Karpas-422 (cell line): Measurements from ENCODE around the gene SSH2. TPM values are rescaled to one million over a fixed set of nuclear protein-coding genes. Genes with fewer than 3 reads are reported as not detected.

Experiments used
- DNase-seq: peaks from one replicate; pipeline ENCODE4 v3.0.0-alpha.2; 2015
- H2AFZ ChIP-seq: fragments of 200-600 bp; sonication (generic); 2 replicates; pipeline ENCODE4 v1.6.1; 2014; ENCODE audit warnings: antibody characterized with exemption, low read length, mixed read lengths
- H3K27ac ChIP-seq: fragments of 200-600 bp; sonication (generic); 2 replicates; pipeline ENCODE4 v1.5.1; 2014; ENCODE audit warnings: mild to moderate bottlenecking, low read length, moderate library complexity
- H3K27me3 ChIP-seq: fragments of 200-600 bp; sonication (generic); 2 replicates; pipeline ENCODE4 v1.6.1; 2014; ENCODE audit warnings: low read length, mixed read lengths
- H3K36me3 ChIP-seq: fragments of 200-600 bp; sonication (generic); 2 replicates; pipeline ENCODE4 v1.6.1; 2014; ENCODE audit warnings: low read length, mixed read lengths; ENCODE audit not compliant: insufficient read depth
- H3K4me1 ChIP-seq: fragments of 200-600 bp; sonication (generic); 2 replicates; pipeline ENCODE4 v1.6.1; 2014; ENCODE audit warnings: mild to moderate bottlenecking, low read length, mixed read lengths
- H3K4me2 ChIP-seq: fragments of 200-600 bp; sonication (generic); 2 replicates; pipeline ENCODE4 v1.6.1; 2014; ENCODE audit warnings: low read length, low read depth, mild to moderate bottlenecking; ENCODE audit not compliant: poor library complexity, severe bottlenecking
- H3K4me3 ChIP-seq: fragments of 200-600 bp; sonication (generic); 2 replicates; pipeline ENCODE4 v1.5.1; 2014; ENCODE audit warnings: mild to moderate bottlenecking, antibody characterized with exemption, low read length, mixed read lengths
- H3K79me2 ChIP-seq: fragments of 200-600 bp; sonication (generic); 2 replicates; pipeline ENCODE4 v1.6.1; 2014; ENCODE audit warnings: mild to moderate bottlenecking, low read length, mixed read lengths
- H3K9ac ChIP-seq: fragments of 200-600 bp; sonication (generic); 2 replicates; pipeline ENCODE4 v1.6.0; 2014; ENCODE audit warnings: low read length
- H3K9me2 ChIP-seq: fragments of 200-600 bp; sonication (generic), shearing (Covaris generic); replicated peaks from 2 replicates; pipeline ENCODE4 v1.6.0; 2014; ENCODE audit warnings: mild to moderate bottlenecking, low read length, moderate library complexity; ENCODE audit not compliant: insufficient read depth
- H3K9me3 ChIP-seq: fragments of 300-700, 200-600 bp; sonication (generic); 2 replicates; pipeline ENCODE4 v1.6.1; 2014; ENCODE audit warnings: low read length, mixed read lengths
- H4K20me1 ChIP-seq: fragments of 200-600 bp; sonication (generic); 2 replicates; pipeline ENCODE4 v1.6.1; 2014; ENCODE audit warnings: mild to moderate bottlenecking, antibody characterized with exemption, low read length, low read depth; ENCODE audit not compliant: insufficient read depth
- total RNA-seq: library from RNA; depleted of rRNA; stranded (reverse); fragments of >200 nt; shearing (Covaris generic); gene quantifications from 2 replicates; pipeline ENCODE4 v1.2.3, GENCODE V29; 2014; ENCODE audit warnings: low replicate concordance

SSH2 gene
- total RNA-seq, 1 experiment from 2014 or later: 53.9 TPM

DNA sequence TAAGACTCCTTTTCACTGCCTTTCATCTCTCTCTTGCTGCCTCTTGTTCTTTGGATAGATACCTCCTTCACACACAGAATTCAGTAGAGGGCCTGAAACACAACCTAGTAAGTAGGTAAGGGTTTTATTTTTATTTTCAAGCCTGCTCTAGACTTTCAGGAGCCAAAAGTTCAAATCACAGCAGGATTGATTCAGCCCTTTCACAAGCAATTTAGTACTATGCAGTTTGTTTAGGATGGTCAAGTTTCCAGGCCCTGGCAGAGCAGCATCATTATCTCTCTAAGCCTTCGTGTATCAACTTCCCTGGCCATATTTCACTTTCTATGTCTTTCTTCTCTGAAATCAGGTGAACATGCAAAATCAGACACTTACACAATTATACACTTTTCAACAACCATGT, 158.5 kb downstream of the SSH2 start:
- no peaks in the 10 kb centered on the region for H3K9me2 ChIP-seq
- no peaks in the 10 kb centered on the region for H3K27me3 ChIP-seq
- no peaks in the 10 kb centered on the region for H3K9me3 ChIP-seq
- no peak overlapping the region for H2AFZ ChIP-seq
- no peak overlapping the region for H3K27ac ChIP-seq
- peaks cover 6% of the 10 kb centered on the region; the same call in 1 of the 2 replicates for H3K79me2 ChIP-seq
- peaks cover 13% of the 10 kb centered on the region for H3K4me1 ChIP-seq
- H4K20me1 ChIP-seq: no peaks in the 10 kb centered on the region
- no peak overlapping the region for H3K4me2 ChIP-seq
- no peak overlapping the region for H3K9ac ChIP-seq
- no peaks in the 10 kb centered on the region for H3K36me3 ChIP-seq
- no peak for DNase-seq
- H3K4me3 ChIP-seq: no peak overlapping the region

DNA sequence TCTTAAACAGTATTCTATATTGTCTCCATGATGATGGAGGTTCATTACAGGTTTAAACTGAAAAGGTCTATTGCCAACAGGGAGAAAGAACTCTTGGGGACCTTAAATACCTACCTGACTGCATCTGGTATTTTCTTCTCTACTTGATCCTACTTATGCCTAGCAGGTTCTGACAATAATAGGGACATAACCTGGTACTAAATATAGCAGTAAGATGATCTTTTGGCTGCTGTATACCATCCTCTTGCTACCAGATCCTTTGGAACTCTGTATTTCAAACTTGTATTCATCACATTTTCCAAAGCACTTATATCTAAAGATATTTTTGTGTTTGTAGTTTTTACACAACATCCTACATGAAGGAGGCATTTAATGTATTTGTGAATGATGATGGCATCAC, 160.8 kb downstream of the SSH2 start:
- Histone ChIP-seq H2AFZ (no peak overlapping the region), H3K9ac (no peak overlapping the region), H3K27me3 (no peaks in the 10 kb centered on the region), H3K9me3 (no peaks in the 10 kb centered on the region), H3K9me2 (no peaks in the 10 kb centered on the region), H3K36me3 (no peaks in the 10 kb centered on the region), H3K4me2 (no peak overlapping the region), H4K20me1 (no peaks in the 10 kb centered on the region; the same call in 1 of the 2 replicates), H3K4me1 (peaks cover 30% of the 10 kb centered on the region), H3K27ac (no peak overlapping the region), H3K79me2 (peaks cover 6% of the 10 kb centered on the region; the same call in 1 of the 2 replicates), H3K4me3 (no peak overlapping the region)
- DNase-seq: no peak

DNA sequence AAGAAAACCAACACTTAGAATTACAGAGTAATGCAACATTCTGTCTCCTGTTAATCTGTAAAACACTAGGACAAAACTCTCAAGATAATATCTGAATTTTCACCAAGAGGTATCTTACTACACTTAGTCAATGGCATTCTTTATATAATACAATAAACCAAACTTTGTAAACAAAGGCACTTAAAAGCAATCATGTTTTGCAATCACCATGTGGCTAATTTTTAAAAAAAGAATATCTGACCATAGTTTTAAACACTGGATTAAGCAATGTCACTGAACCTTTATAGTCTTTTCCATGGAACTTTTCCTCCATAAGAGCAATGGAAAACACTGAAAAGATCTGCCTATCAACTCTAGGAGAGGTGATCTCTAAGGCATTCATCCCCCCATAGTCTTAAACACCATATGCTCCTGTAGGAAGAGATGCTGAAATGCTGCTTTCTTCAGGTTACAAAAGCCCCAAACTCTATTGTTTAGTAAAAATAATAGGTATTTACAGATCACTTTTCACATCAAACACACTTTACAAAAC, 163.2 kb downstream of the SSH2 start:
- Histone ChIP-seq H4K20me1 (no peaks in the 10 kb centered on the region; the same call in 1 of the 2 replicates), H3K4me3 (no peak overlapping the region), H3K27me3 (no peaks in the 10 kb centered on the region), H3K9ac (no peak overlapping the region), H3K79me2 (peaks cover 4% of the 10 kb centered on the region; the same call in 1 of the 2 replicates), H3K27ac (no peak overlapping the region), H3K36me3 (no peaks in the 10 kb centered on the region), H3K9me2 (no peaks in the 10 kb centered on the region), H3K9me3 (no peaks in the 10 kb centered on the region), H3K4me2 (no peak overlapping the region), H2AFZ (no peak overlapping the region), H3K4me1 (peaks cover 29% of the 10 kb centered on the region)
- no peak for DNase-seq

DNA sequence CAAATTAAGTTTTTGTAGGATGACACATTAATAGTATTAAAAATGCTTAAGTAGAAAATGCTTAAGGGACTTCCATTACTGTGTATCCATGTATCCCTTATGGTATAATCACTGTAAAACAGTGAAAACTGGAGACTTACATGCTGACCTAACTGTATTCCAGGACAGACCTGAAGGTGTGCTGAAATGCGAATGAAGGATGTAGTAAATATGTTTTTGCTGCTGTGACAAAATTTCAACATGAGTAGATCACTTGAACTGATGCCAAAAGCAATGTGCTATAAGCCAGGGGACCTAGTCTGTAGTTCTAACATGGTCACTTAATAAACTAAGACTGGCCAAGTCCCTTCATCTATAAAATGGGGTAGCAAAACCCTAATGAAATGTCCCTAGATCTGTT, 165.3 kb downstream of the SSH2 start:
- Histone ChIP-seq H4K20me1 (no peaks in the 10 kb centered on the region; the same call in 1 of the 2 replicates), H3K27me3 (no peaks in the 10 kb centered on the region), H3K27ac (no peak overlapping the region), H3K4me1 (peaks cover 34% of the 10 kb centered on the region), H2AFZ (no peak overlapping the region), H3K79me2 (peaks cover 12% of the 10 kb centered on the region), H3K9ac (no peak overlapping the region), H3K36me3 (no peaks in the 10 kb centered on the region), H3K4me3 (no peak overlapping the region), H3K9me3 (no peaks in the 10 kb centered on the region), H3K4me2 (peak overlapping the region; percentile 30), H3K9me2 (no peaks in the 10 kb centered on the region)
- no peak for DNase-seq

DNA sequence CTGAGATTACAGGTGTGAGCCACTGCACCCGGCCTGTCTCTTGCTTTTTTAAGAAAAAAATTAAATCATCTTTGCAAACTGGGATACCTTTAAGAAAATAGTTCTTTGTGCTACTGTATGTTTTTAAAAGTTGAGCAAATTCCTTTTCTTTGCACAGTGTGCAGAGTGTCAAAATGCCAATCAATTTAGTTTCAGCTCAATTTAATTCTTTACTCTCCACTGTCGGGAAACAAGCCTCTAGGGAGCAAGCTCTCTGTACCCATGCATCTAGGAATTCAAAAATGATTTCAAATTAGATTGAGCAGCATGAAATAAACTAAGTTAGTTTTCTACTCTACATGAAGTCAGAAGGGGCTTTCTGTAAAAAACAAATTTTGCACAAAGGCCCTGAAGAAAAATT, 165.8 kb downstream of the SSH2 start:
- no peak overlapping the region for H2AFZ ChIP-seq
- H3K4me2 ChIP-seq: peak overlapping the region; percentile 30
- H3K79me2 ChIP-seq: peaks cover 18% of the 10 kb centered on the region
- no peak overlapping the region for H3K9ac ChIP-seq
- no peaks in the 10 kb centered on the region for H3K9me2 ChIP-seq
- H3K27me3 ChIP-seq: no peaks in the 10 kb centered on the region
- DNase-seq: no peak
- H3K27ac ChIP-seq: no peak overlapping the region
- H3K4me3 ChIP-seq: no peak overlapping the region
- H4K20me1 ChIP-seq: no peaks in the 10 kb centered on the region; the same call in 1 of the 2 replicates
- H3K9me3 ChIP-seq: no peaks in the 10 kb centered on the region
- H3K36me3 ChIP-seq: no peaks in the 10 kb centered on the region
- peaks cover 34% of the 10 kb centered on the region for H3K4me1 ChIP-seq

DNA sequence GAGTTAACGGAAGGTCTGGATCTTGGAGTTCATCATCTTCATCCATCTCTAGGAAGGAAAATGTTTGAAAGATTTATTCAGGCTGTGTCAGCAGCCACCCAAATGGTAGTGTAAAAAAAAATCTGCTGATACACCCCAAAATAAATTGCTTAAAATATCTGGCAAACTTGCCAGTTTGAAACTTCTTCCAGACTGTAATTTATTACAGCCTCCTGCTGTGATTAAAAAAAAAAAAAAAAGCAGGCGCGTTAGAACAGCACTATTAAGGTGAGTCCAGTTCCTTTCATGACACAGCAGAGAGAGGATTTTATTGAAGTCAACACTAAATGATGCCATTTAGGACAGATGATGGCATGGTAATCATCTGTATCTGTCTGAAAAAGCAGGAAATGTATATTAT, 166.8 kb downstream of the SSH2 start:
- H3K9ac ChIP-seq: no peak overlapping the region
- H3K9me3 ChIP-seq: no peaks in the 10 kb centered on the region
- no peak overlapping the region for H2AFZ ChIP-seq
- peaks cover 40% of the 10 kb centered on the region for H3K4me1 ChIP-seq
- H3K27me3 ChIP-seq: no peaks in the 10 kb centered on the region
- no peaks in the 10 kb centered on the region; the same call in 1 of the 2 replicates for H4K20me1 ChIP-seq
- no peak overlapping the region for H3K4me2 ChIP-seq
- no peak overlapping the region for H3K4me3 ChIP-seq
- DNase-seq: no peak
- no peaks in the 10 kb centered on the region for H3K36me3 ChIP-seq
- no peak overlapping the region for H3K27ac ChIP-seq
- no peaks in the 10 kb centered on the region for H3K9me2 ChIP-seq
- H3K79me2 ChIP-seq: peaks cover 27% of the 10 kb centered on the region

DNA sequence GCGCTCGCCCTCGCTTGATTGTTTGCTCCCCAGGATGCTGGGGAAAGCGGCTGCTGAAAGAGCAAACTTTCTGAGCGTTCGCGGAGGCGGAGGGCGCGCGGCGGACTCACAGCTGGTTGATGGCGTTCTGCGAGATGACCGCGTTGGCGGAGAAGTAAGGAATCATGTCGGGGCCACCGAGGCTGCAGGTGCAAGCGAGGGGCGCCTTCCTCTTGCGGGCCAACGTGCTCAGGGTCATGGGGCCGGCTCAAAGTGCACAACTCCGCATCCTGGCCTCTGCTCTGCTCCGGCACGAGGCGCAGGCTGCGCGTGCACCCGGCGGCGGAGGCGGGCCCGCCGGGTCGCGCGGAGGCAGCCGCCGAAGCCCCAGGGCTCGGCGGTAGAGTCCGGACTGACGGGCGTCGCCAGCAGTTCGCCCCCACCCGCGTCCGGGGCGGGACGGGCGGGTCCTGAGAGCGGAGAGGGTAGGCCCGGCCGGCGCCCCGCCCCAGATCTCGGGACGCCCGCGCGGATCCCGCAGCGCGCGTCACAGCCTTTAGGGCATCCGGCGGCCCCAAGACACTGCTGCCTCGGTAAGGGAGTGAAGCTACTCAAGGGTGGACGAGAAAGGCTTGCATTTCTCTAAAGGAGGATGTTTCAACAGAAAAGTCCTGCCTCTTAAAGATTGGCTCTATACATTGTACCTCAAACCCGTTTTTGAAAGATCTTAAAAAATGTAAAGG, 168.8 kb downstream of the SSH2 start:
- H3K9ac ChIP-seq: peak overlapping the region; percentile 81
- peak; percentile 95 for DNase-seq
- H3K4me1 ChIP-seq: peaks cover 44% of the 10 kb centered on the region

DNA sequence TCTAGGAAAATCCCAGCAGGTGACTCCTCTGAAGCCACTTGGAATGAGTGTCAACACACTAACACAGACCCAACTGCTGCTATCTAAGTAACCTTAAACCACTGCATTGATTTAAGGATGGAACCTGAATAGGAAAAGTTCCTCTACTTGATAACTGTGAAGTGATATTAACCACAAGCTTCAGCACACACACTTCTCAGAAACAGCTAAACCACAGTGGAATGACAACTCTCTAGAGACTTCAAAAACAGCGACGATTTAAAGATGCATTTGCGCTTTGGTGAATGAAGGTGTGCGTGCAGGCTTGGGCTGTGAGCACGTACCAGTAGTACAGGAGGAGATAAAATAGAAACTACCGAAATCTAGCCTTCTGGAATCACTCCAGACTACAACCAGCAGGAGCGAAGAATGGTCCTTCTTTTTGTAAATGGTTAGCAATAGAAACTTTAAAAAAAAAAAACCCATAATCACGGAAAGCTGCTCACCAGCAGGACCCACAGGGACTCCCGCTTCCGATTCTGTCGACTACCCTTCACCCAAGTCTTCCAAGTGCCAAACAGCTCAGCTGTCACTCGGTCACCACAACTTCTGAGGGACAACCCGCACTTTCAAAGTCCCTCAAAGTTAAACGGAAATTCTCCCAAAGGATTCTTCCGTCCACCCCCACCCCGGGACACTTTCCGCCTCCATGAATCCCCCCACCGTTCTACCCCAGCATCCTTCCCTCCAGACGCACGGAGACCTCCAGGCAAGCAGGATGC, 169.6 kb downstream of the SSH2 start:
- H3K4me3 ChIP-seq: peak overlapping the region; percentile 71
- H3K36me3 ChIP-seq: no peaks in the 10 kb centered on the region
- peak overlapping the region; percentile 81 for H3K9ac ChIP-seq
- no peaks in the 10 kb centered on the region; the same call in 1 of the 2 replicates for H4K20me1 ChIP-seq
- DNase-seq: peak; percentile 82
- peak overlapping the region; percentile 95 for H3K4me2 ChIP-seq
- peak overlapping the region; percentile 88 for H2AFZ ChIP-seq
- H3K79me2 ChIP-seq: peaks cover 44% of the 10 kb centered on the region
- peak overlapping the region; percentile 63 for H3K27ac ChIP-seq
- peaks cover 39% of the 10 kb centered on the region for H3K4me1 ChIP-seq
- H3K9me2 ChIP-seq: no peaks in the 10 kb centered on the region
- H3K27me3 ChIP-seq: no peaks in the 10 kb centered on the region
- no peaks in the 10 kb centered on the region for H3K9me3 ChIP-seq

More for the DNA sequence above, 168.8 kb downstream of the SSH2 start:
- Histone ChIP-seq H3K9me3 (no peaks in the 10 kb centered on the region), H3K4me3 (peak overlapping the region; percentile 71), H3K4me2 (peak overlapping the region; percentile 95), H2AFZ (peak overlapping the region; percentile 88), H3K27ac (peak overlapping the region; percentile 63), H4K20me1 (no peaks in the 10 kb centered on the region; the same call in 1 of the 2 replicates), H3K9me2 (no peaks in the 10 kb centered on the region), H3K27me3 (no peaks in the 10 kb centered on the region), H3K79me2 (peaks cover 44% of the 10 kb centered on the region), H3K36me3 (no peaks in the 10 kb centered on the region)
